ENCODE measurements around the gene EIF5B.
"Not testable (repeated sequence)": the region's sequence is repeated elsewhere in the genome, so short reads cannot be mapped to it uniquely, and the experiment has no call there.

Gene EIF5B

GRCh38 chr2:99368854-99369253 lies 31.7 kb downstream of the EIF5B start:
- DNase-seq: not testable (repeated sequence)

- DNase-seq: no peak
Measured at GRCh38 chr2:99373144-99373543, 36.0 kb downstream of the EIF5B start.

- DNase-seq: no peak
Measured at GRCh38 chr2:99374747-99375146, 37.6 kb downstream of the EIF5B start.

DNA sequence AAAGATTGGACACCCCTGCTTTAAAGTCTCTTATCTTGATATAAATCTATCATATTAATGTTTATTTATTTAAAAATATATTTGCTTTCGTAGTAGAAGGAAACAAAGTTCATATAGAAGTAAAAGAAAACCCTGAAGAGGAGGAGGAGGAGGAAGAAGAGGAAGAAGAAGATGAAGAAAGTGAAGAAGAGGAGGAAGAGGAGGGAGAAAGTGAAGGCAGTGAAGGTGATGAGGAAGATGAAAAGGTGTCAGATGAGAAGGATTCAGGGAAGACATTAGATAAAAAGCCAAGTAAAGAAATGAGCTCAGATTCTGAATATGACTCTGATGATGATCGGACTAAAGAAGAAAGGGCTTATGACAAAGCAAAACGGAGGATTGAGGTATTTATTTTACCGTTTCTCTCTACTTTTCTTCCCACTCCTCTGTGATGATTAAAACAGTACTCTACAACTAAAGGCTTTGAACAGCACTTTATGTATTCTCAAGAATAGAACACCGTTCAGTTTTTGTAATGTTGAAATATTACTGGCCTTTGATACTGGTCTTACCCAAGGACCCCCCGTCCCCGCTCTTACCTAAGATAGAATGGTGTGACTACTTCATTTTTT lies 39.2 kb downstream of the EIF5B start:
- DNase-seq: peak; percentile 41

GRCh38 chr2:99377879-99378278 lies 40.7 kb downstream of the EIF5B start:
- DNase-seq: peak; percentile 66

- DNase-seq: peak; percentile 60
Measured at GRCh38 chr2:99380376-99381010, 43.3 kb downstream of the EIF5B start.

DNA sequence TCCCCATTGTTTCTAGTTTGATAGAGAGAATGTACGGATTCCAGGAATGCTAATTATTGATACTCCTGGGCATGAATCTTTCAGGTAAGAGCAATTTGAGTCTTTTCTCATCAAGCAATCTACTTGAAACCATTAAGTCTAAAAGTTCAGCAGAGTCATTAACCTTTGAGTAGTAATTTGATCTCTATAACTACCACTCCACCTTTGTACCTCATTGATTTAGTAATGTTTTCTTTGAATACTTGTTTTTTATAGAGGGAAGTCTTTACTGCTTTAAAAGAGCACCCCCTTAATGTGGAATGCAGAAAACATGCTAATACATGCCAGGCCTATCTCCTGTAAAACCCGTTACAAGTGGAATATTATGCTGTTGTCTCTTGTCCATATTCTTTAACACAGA lies 45.0 kb downstream of the EIF5B start:
- DNase-seq: no peak

- no peak for DNase-seq
Measured at GRCh38 chr2:99386011-99386410, 48.8 kb downstream of the EIF5B start.

DNA sequence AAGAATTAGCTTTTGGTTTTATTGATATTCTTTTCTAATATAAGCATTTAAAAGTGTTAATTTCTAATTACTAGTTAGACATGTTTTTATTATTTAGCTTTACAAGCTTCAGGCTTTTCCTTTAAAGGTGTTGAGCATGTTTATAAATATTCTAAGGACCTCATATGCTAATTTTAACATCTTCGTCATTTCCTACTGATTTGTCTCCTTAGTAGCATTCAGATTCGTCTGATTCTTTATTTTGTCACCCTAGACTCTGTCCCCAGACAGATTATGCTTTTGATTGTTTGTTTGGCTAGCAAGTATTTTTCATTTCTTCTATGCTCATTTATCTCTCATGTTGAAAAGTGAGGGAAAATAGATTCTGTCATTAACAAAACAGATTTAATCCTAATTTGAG lies 51.7 kb downstream of the EIF5B start:
- no peak for DNase-seq

DNA sequence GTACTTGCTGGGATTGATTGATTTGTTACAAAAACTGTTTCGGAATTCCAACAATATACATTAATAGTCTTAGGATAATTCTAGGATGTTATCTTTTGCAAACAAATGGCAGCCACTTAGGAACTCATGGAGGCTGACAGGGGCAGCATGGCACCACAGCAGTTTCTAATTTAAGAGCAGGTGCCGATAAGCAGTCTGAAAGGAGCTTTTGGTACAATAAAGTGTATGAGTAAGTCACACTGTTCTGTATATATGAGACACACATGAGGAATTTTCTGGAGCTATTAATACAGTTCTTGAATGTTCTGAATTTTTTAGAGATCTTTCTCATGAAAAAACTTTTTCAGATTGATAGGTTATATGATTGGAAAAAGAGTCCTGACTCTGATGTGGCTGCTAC lies 52.2 kb downstream of the EIF5B start:
- no peak for DNase-seq

DNA sequence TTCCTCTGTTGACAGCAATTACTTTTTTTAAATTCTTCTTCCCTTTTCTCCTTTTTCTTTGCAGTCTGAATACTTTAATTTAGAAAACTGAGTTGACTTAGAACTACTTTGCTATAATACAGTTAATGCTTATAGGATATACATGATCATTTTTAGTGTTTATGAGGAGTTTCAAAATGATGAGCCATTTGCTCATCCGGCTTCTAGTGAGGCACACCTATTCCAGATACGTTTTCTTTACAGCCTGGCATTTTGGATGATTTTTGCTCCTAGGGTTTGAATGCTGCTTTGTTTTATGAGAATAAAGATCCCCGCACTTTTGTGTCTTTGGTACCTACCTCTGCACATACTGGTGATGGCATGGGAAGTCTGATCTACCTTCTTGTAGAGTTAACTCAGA lies 52.8 kb downstream of the EIF5B start:
- peak; percentile 12 for DNase-seq

DNA sequence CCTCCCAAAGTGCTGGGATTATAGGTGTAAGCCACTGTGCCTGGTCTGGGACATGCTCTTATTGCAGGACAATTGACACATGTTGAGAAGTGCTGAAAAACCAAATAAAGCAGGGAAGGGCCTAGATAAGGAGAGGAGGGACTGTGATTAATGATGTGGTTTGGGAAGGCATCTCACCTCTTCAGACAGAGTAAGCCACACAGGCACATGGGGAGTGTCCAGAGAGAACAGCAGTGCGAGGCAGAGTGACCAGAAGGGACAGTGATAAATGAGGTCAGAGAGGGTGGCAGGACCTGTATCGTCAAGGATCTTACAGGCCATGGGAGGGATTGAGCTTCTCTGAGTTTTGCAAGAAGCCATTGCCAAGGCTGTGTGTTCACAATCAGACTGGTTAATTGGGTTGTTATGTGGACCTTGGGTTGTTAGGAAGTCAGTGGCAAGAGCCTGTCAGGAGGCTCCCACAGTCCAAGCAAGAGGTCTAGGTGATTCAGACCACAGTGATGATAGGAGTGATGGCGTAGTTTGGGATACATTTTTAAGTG lies 58.5 kb downstream of the EIF5B start:
- DNase-seq: no peak

DNA sequence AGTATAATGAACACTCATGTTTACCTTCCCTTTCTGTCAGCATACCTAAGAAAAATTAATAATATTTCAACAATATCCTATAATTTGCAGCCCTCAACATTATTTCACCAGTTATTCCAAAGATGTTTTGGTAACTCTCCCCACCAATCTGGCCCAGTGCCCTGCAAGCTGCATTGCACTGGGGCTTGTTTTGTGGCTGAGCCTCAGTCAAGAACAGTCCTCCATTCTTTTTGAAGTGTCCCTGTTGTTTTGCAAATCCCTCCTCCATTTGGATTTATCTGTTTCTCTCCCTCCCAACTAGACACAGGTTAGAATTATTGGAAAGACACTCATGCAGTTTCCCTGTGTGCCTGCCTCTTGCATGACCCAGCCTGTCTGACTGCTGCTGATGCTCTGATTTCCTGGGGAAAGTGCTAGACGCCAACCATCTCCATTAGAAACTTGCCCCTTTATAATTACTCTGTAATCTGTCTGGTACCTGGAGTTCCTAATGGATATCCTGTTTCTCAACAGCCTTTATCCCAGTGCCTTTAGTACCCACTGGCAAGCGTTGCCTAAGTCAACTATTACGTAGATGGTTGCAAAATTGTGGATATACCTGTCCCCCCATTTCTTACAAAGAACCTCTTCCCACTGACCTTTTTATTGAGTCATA lies 60.2 kb downstream of the EIF5B start:
- DNase-seq: no peak

GRCh38 chr2:99398303-99398702 lies 61.1 kb downstream of the EIF5B start:
- DNase-seq: no peak

DNA sequence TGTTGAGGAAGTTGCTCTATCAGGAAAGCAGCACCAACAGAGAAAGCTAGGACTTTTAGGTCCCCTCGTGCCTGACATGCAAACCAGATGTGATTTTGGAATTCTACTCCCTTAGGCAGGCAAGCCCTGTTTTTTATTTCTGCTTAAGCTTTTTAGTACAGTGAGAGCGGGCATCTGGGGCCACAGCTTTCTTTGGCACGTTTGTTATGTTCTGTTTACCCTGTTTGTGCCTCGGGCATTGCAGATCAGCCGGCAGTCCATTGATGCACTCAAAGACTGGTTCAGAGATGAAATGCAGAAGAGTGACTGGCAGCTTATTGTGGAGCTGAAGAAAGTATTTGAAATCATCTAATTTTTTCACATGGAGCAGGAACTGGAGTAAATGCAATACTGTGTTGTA lies 61.9 kb downstream of the EIF5B start:
- no peak for DNase-seq

DNA sequence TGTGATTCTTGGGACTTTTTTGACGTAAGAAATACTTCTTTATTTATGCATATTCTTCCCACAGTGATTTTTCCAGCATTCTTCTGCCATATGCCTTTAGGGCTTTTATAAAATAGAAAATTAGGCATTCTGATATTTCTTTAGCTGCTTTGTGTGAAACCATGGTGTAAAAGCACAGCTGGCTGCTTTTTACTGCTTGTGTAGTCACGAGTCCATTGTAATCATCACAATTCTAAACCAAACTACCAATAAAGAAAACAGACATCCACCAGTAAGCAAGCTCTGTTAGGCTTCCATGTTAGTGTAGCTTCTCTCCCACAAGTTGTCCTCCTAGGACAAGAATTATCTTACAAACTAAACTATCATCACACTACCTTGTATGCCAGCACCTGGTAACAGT lies 62.6 kb downstream of the EIF5B start:
- DNase-seq: no peak

GRCh38 chr2:99401841-99402240 lies 64.7 kb downstream of the EIF5B start:
- no peak for DNase-seq

GRCh38 chr2:99403084-99403483 lies 65.9 kb downstream of the EIF5B start:
- DNase-seq: no peak

DNA sequence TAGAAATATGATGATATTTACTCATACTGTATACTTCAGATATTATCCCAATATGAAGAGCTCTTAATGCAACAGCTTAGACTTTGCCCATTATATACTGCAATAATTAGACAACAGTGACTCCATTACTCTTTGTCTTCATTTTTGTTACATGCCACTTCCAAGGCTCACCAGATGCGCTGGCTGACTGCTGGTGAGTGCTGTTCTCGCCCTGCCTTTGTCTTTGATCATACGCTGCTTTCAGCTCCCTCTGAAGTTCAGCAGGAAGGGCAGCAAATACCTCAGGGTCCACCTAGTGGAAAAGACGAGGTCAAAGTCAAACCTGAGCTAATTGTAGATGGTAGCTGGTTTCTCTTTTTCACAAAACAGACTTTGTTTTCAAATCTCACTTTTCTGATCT lies 66.3 kb downstream of the EIF5B start:
- no peak for DNase-seq

GRCh38 chr2:99404039-99404796 lies 67.0 kb downstream of the EIF5B start:
- DNase-seq: no peak

DNA sequence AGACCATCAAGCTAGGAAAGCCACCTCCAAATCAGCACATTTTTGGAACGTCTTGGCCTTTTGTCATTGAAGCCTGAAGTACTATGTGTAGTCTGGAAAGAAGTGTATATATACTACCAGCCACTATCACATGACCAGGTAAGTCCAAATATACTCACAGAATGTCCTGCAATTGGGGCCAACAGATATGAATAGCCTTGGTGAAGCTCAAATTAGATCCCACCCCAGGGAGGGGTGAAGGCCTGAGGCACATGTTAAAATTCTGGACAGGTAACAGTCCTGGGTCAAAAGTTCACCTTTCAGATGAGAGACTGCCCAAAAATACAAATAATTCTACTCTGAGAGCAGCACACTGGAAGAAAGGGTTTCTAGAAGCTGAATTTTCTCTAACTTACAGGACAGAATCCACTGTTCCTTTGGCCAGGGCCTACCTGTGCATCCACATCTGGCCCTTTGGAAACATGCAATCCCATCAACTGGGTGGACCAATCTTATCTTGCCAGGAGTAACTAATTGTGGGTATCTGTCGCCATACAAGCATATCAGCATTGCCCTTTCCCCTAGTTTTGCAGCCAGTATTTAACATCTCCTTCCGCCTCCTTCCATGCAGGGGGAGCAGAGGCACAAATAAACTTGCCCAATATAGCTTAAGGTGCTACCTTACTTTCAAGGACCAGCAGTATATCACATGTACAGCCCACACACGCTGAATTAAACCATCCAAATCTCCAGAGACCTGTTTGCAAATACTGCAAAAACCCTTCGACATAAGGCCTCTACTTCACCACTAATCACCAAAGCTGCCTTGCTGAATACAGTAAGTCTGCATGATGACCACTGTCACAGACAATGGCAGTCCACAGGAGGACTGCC lies 67.8 kb downstream of the EIF5B start:
- DNase-seq: no peak

DNA sequence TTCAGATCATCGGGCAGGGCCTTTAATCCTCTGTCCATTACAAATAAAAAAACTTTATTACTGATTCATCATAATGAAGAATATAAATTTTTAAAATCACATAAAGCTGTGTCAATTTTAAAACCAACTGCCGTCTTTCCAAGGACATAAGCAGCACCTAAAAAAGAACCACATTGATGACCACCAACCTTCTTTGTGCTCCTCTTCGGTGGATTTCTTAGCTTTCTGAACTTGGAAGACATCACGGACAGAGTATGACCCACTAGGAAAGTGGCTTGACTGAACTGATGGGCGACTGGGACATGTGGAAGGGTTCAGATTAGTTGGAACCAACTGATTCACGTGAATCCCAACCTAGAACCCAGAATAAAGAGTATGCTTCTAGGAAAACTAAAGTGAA lies 68.9 kb downstream of the EIF5B start:
- DNase-seq: no peak

DNA sequence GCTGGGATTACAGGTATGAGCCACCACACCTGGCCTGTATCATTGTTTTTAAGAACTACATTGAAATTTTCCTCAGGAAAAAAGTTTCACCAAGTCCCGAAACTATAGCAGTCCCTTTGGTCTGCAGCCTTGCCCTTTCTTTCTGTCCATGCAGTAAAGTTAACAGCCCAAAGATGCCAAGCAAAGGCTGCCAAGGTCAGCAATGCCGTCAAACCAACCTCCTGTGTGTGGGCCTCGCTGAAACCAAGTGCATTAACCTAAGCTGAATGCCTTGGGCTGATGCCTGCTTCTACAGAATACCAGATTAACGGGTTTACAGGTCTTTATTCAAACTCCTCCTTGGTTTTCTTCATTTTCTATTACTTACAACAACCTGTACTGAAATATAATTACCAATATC lies 73.1 kb downstream of the EIF5B start:
- no peak for DNase-seq

Data from activated CD4-positive, alpha-beta T cell treated with anti-CD3 and anti-CD28 coated beads, Interleukin-2, amount 50 U/mL, for 16 hours (primary cell).